CD4-positive, alpha-beta T cell treated with Interleukin-17A for 1 hour (primary cell): Measurements from ENCODE around the gene BTBD3.

ENCODE experiments used
- DNase-seq: peaks from one replicate; pipeline ENCODE4 v3.0.0-alpha.2; 2020

The BTBD3 gene

DNA sequence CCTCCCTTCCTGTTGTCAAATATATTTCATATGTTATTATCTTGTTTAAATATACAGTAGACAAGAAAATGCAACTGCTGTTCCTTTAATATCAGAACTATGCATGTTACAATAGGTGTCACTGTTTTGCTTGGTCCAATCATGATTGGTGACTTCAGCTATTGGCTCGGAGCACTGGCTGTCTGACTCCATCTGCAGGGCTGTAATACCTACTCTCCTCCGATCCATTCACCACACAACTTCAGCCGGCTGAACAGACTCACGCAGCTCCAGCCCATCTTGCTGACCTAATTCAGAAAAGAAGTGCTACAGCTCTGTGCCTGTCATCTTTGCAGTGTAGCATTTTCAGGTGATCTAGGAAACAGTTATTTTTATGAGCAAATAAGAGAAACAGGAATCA, at the start of gene BTBD3:
Gene BTBD3, plus strand, starts transcription at position 231 of the 400 bp plus-strand sequence. CDS start 383 bp downstream, outside the sequence.
- DNase-seq: no peak

DNA sequence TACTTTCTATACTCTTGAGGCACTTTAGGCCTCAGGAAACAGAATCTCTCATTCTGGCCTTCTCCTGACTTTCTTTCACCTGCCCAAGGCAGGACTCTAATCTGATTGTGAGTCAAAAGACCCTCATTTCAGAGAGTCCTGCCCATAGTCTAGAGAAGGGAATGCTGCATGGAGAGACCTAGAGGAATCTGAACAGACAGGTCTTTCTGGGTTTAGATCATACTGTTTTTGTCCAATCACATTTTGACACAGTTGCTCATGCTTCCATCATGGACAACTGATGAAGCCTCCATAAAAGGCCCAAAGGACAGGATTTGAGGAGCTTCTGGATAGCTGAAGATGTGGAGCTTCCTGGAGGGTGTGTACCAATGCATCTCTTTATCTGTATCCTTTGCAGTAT, 48.1 kb upstream of the BTBD3 start:
- DNase-seq: no peak

DNA sequence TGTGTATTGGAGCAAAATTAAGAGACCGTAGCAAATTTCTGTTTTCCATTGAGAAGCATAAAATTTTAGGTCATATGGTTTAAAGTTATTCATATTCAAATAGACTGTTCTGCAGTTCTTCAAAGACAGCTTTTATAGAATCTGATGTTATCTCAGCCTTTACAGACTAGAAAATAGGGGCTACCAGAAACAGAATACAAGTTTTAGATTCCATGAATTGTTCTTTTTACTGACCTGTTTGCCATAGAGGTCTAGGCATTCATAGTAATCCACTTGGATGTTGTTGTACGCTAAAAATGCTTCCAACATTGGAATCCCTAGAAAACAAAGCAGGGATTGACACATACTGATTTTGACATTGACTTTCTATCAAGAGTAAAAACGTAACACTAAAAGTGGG, 47.3 kb upstream of the BTBD3 start:
- DNase-seq: no peak

DNA sequence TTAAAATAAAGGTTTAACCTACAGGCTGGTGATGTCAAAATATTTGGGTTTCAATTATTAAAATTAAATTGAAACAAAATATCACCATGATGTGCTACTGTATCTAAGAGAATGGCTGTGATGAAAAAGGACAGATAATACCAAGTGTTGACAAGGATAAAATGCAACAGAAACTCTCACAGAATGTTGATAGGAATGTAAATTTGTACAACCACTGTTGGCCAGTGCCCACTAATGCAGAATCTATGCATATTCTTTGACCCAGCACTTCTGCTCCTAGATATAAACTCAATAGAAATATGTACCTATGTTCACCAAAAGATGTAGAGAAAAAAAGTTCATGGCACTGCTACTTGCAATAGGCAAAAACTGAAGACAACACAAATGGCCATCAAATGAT, 41.1 kb upstream of the BTBD3 start:
- no peak for DNase-seq

DNA sequence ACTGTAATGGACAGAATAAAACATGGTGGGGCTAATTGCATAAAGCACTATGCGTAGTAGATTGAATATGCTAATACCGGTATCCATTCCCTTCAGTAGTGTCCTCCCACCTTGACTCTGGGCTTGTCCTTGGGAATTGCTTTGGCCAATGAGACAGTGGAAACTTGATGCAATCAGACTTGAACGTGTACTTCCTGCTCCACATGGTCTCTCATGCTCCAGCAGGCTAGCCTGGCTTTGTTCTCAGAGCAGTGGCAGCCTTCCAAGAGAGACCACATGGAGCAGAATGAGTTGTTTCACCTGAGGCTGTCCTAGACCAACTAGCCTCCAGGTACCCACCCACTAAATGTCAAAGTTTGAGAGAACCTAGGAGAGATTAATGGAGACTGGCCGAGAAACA, 37.0 kb upstream of the BTBD3 start:
- no peak for DNase-seq

DNA sequence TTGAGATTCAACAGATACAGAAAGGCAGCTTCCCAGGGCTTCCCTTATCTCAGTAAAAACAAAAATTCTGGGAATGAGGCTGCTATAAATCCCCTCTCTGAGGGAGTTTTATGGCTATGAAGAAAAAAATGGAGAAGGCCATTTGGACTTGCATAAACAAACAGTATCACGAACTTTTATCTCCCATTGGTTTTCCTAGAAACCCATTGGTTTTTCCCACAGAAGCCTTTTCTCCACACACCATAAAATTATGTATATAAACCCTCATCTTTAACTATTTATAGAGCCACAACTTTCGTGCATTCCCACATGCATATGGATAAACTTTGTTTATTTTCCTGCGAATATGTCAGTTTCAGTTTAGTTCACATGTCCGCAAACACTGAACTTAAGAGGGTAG, 36.2 kb upstream of the BTBD3 start:
- no peak for DNase-seq

DNA sequence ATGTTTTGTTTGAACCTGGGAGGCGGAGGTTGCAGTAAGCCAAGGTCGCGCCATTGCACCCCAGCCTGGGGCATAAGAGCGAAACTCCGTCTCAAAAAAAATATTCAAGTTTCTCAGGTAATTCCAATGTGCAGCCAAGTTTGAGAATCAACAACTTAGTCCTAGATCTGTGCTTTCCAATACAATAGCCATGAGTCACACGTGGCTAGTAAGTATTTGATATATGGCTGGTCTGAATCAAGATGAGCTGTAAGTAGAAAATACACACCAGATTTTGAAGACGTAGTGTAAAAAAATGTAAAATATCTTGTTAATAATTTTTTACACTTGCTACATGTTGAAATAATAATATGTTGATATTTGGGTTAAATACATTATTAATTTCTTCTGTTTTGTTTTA, 35.0 kb upstream of the BTBD3 start:
- DNase-seq: no peak

DNA sequence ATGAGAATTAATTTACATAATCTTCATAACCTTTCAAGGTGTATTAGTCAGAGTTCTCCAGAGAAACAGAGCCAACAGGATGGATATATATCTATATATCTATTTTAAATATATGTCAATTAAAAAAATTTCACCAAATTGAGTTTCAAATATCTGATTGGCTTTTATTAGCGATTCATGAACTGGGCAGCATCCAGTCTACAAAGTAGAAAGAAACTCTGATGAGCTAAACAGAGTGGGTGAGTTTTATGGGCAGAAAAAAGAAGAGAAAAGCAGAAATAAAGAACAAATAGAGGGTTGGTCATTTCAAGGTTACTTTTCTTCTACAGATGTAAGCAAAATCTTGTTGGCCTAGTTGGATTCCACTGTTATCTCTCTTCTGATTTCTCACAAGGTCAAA, 29.0 kb upstream of the BTBD3 start:
- no peak for DNase-seq

DNA sequence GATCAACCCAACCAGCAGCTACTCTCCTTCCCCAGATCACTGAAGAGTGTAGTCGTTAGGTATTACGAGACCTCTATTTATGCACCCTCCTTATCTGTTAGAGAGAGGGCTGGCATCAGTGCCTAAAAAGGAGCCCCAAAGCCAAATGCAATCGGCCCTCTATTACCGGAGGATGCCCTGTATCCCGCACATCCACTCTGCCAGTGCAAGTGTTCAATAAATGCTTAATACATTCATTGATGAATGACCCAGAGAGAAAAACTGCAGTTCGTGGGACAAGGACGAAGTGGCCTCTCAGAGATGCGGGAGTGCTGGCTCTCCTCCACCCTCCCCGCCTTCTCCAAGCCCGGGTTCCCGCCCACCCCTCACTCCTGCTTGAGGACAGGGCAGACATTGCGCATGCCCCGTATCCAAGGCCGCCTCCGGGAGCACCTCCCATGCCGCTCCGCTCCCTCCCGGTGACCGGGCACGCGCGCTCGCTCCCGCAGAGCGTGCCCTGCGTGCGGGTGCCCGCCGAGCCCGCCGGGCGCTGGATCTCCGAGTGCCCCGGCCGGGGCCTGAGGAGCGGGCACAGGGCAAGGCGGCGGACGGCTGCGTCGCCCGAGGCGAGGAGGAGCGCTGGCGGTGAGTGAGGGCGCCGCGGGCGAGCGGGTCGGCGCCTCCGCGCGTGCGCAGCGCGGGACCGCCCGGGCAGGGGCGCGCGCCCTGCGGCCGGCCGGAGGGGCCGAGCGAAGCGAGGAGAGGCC, 27.2 kb upstream of the BTBD3 start:
- peak; percentile 24 for DNase-seq

DNA sequence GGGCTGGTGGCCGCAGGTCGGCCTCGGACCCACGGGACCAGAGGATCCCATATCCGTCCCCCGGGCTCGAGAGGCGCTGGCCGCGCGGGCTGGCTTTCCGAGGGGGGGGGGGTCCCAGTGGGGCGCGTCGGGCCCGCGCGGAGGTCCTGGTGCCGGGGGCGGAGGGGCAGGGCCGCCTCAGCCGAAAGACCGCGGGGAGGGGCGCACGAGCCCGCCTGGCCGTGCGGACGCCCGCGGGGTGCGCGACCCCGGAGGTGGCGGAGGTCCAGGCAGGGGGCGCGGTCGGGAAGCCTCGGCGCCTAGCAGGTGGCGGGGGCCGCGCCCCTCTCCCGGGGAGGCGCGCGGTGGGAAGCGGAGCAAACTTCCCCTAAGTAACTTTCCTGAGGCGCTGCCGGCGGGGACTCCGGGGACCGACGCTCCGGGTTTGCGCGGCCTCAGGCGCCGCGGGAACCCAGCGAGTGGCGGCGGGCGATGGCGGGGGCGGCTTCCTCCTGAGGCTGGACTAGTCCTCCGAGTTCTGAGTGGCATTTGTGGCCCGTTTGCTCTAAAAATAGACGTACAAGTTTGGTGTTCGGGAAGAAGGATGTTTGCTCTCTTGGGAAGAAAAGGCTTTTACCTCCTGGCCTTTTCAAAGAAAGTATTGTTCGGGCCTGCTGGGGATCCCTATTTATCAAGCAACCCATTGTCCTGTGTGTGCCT, 26.5 kb upstream of the BTBD3 start:
- no peak for DNase-seq

DNA sequence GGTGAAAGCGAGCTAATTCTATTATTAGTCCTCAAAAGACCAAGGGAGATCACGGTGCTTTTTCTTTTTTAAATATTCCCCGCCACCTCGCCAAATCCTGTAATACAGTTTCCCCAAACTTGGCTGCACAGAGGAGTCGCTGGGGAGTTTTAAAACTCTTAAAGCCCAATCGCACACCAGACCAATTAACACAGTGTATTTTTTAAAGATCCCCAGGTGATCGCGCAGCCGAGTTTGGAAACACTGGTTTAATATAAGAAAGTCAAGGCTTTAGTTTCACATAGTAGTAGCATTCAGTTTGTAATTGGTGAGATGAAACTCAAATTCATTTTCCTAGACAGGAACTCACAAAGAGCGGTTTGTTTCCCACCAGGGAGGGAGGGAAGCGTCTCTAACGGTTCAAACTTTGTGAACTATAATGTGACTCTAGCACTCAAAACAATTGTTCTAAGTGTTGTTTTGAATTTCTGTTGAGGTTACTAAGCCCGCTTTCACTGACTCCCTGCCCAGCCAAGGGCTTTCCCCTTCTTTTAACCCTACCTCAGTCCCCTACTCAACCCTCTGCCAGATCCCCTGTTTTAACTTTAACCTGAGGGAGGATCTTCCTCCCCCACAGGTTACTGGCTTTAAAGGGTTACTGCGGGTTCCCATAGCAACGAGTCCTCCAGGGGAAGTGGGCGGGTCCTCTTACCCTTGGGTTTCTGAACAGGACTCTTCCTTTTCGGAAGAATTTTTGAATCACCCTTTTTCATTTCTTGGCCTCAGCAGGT, 25.7 kb upstream of the BTBD3 start:
- DNase-seq: peak; percentile 38

DNA sequence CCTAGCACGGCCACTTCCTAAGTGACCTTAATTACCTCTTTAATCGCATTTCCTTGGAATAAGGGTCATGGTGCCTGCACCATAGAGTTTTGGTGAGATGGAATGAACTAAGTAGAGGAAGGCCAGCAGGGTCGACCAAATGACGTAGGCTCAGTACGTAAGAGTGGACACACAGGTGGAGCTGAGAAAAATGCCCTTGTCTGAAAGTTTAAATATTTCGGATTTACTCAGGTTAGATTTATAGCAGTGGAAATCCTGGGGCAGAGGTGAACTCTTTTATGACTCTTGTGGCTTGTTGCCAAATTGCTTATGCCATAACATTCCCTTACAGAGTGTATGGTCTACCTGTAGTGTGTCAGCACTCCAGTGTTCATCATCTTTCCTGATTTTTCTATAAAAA, 23.6 kb upstream of the BTBD3 start:
- no peak for DNase-seq

DNA sequence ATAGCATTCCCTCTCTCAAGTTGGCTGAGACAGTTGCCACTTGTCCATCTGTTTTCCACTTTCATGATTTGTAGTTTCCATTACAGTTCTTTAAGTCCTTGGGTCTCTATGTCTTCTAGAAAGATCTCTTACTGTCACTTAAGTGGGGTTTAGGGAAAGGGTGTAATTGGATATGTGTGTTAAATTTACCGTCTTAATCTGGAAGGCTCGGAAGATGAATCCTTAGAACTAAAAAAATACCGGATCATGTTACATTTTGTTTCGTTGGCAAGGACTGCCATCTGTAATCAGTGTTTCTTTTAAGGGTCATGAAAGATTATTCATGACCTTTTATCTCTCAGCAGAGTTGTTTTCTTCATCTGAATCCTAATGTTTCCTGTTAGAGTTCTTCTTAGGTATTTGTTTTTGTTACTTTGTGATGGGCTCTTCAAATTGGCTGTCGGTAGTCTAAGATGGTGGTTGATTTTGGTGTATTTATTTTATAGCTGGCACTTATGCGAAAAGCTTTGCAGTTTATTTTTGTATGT, 21.8 kb upstream of the BTBD3 start:
- DNase-seq: no peak

DNA sequence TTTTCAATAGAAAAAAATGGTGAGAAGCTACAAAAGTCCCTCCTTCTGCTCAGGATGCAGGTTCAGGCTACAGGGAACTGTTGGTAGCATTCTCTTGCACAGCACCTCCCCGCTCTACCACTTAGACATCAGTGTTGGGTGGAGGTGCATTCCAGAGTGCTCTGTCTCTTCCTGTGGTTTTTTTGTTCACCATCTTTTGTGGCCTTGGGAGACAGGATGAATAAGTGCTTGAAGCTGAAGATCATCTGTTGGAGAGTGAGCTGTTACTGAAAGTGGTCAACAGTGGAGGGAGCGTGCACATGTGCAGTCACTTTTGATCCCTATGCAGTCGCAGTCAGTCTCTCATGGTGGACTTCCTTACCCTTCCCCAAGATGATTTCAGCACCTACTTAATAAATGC, 16.6 kb upstream of the BTBD3 start:
- no peak for DNase-seq

DNA sequence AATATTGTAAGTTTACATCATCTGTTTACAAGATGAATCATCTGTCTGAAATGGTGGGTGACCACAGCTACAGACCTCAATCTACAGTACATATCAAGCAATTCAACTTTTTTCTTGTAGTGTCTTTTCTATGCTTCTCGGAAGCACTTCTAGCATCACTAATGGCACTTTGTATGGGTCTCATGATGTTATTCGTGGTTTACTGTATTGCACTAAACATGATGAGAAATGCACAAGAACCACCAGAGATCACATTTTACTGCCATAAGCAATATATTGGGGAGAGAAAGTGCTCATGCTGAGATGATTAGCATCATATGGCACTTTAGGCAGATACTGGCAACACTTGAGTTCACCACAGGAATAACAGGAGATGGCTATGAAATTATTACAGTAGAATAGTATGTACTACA, 15.4 kb upstream of the BTBD3 start:
- no peak for DNase-seq

DNA sequence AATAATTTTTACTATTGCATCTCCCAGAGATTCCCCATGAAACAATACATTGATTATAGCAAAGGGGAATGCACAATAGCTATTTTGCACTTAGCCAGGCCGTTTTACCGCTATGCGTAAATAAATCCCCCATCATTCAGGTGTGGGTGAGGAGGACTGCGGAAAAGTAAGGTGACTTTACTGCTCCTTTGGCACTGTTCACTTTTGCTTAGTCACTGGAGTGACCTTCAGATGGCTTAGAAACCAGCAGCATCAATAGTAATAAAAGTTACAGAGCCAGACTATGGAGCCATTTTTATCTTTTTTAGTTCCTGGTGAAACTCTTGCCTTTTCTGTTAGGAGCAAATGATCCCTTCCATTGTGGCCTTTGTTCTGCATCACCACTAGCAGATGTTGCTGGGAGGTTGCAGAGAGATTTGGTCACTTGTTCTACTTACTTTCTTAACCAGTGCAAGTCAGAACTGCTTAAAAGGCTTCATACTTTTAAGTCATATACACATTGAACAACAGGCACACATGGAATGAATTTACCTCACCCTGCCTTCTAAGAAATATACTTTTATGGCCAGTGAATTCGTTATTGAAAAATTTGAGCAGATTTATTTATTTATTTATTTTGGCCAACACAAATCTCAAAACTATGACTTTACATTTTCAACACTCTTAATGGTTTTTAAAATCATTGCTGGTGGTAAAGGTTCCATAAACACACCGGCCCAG, 12.1 kb upstream of the BTBD3 start:
- no peak for DNase-seq

DNA sequence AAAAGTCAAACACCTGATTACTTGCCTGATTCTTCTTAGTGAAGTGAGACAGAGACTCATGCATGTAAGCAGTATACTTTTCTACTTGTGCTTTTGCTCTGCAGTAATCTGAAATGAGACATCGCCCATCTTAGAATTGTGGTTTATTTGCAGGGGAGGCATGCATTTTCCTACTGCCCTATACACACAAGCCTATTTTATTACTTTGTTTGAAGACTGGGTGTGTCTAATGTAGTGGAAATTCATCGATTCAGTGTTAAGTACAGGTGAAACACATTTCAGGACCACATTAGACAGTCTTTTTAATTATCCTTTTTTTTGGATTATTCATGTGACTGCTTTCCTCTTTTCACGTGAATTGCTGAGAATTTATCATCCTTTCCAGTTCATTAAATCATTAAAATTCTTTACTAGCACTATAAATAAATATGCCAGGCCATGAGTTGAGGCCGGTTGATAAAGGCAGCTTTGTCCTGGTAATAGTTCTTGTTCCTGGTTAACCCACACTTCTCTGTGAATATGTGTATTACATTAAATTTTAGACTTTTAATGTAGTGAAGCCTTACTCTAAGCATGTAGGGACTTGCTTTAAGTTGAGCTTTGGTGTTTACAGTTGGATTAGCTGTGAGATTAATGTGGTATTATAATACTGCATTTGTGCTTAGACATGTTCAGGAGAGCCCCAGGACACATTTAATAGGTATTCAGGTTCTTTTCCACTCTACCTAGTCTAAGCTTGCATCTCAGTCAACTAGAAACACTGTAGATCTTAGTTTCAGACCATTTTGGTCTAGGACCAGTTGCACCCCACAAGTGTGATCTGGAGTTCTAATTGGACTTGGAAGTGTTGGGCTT, 10.8 kb upstream of the BTBD3 start:
- no peak for DNase-seq

DNA sequence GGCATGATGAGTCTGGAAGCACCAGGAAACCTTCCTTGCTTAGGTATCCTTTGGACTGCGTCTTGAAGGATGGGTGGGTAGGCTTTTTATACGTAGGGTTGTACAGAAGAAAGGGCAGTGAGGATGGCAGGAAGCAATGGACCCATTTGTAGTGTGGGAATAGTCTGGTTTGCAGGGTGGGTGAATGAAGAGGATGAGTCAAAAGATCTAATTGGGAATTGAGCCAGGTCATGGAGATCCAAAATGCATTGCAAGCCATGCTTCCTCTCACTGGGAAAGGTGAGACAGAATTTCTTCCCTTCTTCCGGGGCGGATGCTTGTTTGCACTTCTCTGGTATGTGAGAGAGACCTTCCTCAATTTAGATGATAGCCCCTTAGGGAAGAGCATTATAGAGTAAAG, 10.1 kb upstream of the BTBD3 start:
- DNase-seq: no peak

DNA sequence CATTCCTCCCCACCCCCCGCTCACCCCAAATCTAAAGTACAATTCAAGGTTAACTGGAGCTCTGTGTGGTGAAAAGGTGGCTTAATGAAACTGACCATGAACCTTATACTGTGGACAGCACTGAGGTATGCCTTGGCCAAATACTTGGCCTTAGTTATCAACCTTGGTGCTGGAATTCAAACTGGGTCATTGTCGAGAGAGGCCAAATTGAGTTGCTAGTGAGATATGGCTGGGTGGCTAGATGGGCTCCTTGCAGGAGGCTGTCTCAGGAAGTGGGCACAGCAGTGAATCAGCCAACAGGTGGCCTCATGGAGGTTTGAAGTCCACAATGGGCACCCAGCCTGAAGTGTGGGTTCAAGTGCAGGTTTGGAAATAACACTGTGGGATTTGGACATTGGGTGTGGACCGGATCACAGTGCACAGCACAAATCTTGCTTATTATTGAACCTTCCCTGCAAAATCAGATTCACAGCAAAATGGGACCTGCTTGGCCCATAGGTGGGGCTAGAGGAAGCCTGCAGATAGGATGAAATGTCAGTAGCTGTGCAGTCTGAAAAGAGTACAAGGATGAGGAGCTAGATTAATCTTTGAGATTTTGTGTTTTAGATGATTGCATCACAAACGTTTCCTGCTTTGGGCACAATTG, 5.6 kb upstream of the BTBD3 start:
- DNase-seq: no peak

DNA sequence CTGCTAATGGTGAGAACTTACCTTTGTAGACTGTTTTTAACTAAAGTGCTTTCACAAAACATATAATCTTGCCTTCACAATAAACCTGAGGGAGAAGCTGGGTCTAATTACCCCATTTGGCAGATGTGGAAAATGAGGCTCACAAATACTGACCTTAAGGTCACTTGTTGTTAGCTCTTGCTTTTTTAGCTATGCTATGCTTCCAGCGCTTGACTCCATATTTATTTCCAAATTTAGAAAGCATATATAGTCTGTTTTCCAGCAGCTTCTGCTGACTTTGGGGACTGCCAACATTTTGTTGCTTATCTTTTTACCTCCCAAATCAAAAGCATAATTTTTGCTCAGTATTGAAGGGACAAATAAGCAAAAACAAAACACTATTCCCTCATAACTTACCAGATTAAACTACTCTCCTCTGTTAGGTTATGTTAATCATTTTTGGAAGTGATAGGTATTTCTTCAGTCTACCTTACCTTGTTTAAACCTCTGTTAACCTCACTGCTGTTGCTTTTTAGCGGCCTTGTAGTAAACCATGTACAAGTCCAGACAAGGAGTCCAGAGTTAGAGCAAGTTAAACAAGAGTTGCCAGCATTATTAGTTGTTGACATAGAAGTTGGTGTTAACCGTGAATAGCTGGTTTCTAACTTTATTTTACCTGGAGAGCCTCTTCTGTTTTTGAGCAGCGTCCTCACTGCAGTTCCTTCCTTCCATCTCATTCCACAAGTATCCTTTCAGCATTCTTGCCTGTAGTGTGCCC, 4.9 kb upstream of the BTBD3 start:
- no peak for DNase-seq

DNA sequence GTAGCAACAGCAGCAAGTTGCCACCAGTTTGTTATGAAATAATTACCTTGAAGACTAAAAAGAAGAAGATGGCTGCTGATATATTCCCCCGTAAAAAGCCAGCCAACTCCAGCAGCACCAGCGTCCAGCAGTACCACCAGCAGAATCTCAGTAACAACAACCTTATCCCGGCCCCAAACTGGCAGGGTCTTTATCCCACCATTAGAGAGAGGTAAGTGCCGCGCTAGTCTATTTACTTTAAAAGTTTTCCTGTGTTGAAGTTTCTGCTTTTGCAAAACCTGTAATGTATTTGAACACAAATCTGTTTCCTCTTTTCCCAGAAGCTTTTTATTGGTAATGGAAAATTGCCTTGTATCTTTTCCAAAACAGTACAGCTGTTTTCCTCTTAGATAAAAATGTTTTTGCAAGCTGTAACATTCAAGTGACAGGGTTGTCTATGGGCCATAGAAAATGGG, 725 bp downstream of the BTBD3 start:
- no peak for DNase-seq
